Tibial nerve (tissue), 3 donors: Measurements from ENCODE around the gene TNFSF18.

Experiments
- CTCF ChIP-seq, 5 experiments: fragments of 200-600 bp in 3 of 5; fragments of 450-650 bp in 2 of 5; sonication (generic) in 3 of 5; IDR thresholded peaks; one replicate each; pipeline ENCODE4 v1.5.1; 2016 to 2019; ENCODE audit warnings: antibody characterized with exemption in 5 of 5, mild to moderate bottlenecking in 3 of 5, moderate library complexity in 2 of 5
- POLR2A ChIP-seq, 2 donors: fragments of 450-650 bp; IDR thresholded peaks; one replicate each; pipeline ENCODE4 v1.6.1; 2017; ENCODE audit warnings: antibody characterized with exemption in 2 of 2, mild to moderate bottlenecking in 2 of 2, moderate library complexity in 2 of 2

GRCh38 chr1:173043253-173043652 is 7.5 kb downstream of the TNFSF18 start:
- TF ChIP-seq CTCF (IDR thresholded peaks at IDR 0.05), result no peak
- no peak for TF ChIP-seq POLR2A (IDR thresholded peaks at IDR 0.05)
